GM21825 (cell line): ENCODE data around the gene DDX25.
"Not testable (repeated sequence)": the region's sequence is repeated elsewhere in the genome, so short reads cannot be mapped to it uniquely, and the experiment has no call there.

Experiments
- ATAC-seq: cut with Tn5 transposase; IDR thresholded peaks from one replicate; pipeline ENCODE4 v1.9.1; 2021; ENCODE audit warnings: mild to moderate bottlenecking, moderate library complexity; ENCODE audit not compliant: unreplicated experiment

Gene DDX25

GRCh38 chr11:125903711-125904659 is at the start of gene DDX25:
Gene DDX25, plus strand, starts transcription at chr11:125904508. Its CDS starts 10 bp downstream, at chr11:125904518.
- ATAC-seq, result no peak

- ATAC-seq, result not testable (repeated sequence)
Measured at GRCh38 chr11:125857670-125858069, 46.6 kb upstream of the DDX25 start.

GRCh38 chr11:125862786-125863185 is 41.5 kb upstream of the DDX25 start:
- not testable (repeated sequence) for ATAC-seq

- ATAC-seq, result not testable (repeated sequence)
Measured at GRCh38 chr11:125865354-125865753, 39.0 kb upstream of the DDX25 start.

GRCh38 chr11:125869521-125869920 is 34.8 kb upstream of the DDX25 start:
- no peak for ATAC-seq

GRCh38 chr11:125871391-125872137 is 32.7 kb upstream of the DDX25 start:
- ATAC-seq, result no peak

- no peak for ATAC-seq
Measured at GRCh38 chr11:125872138-125872491, 32.2 kb upstream of the DDX25 start.

GRCh38 chr11:125873881-125874555 is 30.3 kb upstream of the DDX25 start:
- no peak for ATAC-seq

GRCh38 chr11:125874556-125875124 is 29.7 kb upstream of the DDX25 start:
- peak; percentile 86 for ATAC-seq

- no peak for ATAC-seq
Measured at GRCh38 chr11:125881291-125881690, 23.0 kb upstream of the DDX25 start.

GRCh38 chr11:125883375-125883774 is 20.9 kb upstream of the DDX25 start:
- no peak for ATAC-seq

- ATAC-seq, result peak; percentile 24
Measured at GRCh38 chr11:125886997-125887372, 17.3 kb upstream of the DDX25 start.

- peak; percentile 85 for ATAC-seq
Measured at GRCh38 chr11:125887373-125888324, 16.7 kb upstream of the DDX25 start, which contains the start of gene HYLS1. Gene HYLS1, plus strand, starts transcription at chr11:125887668. Its CDS starts 11,701 bp downstream, at chr11:125899369.

GRCh38 chr11:125890447-125891100 is 13.7 kb upstream of the DDX25 start:
- ATAC-seq, result no peak

- ATAC-seq, result no peak
Measured at GRCh38 chr11:125892071-125892470, 12.2 kb upstream of the DDX25 start.

- ATAC-seq, result no peak
Measured at GRCh38 chr11:125892994-125893393, 11.3 kb upstream of the DDX25 start.

- no peak for ATAC-seq
Measured at GRCh38 chr11:125901872-125902271, 2.4 kb upstream of the DDX25 start.

- ATAC-seq, result no peak
Measured at GRCh38 chr11:125902277-125902926, 1.9 kb upstream of the DDX25 start.
